HG03342 (cell line): ENCODE data around the gene LCN6.

Experiments
- ATAC-seq: cut with Tn5 transposase; IDR thresholded peaks from one replicate; pipeline ENCODE4 v1.9.1; 2021; ENCODE audit warnings: mild to moderate bottlenecking, moderate library complexity; ENCODE audit not compliant: unreplicated experiment

LCN6 gene

GRCh38 chr9:136726631-136727191 is 21.6 kb downstream of the LCN6 start:
- ATAC-seq: no peak

- no peak for ATAC-seq
Observed at GRCh38 chr9:136726118-136726517, 22.2 kb downstream of the LCN6 start.

GRCh38 chr9:136725612-136726011 is 22.7 kb downstream of the LCN6 start:
- no peak for ATAC-seq

GRCh38 chr9:136724772-136725171 is 23.6 kb downstream of the LCN6 start:
- no peak for ATAC-seq

GRCh38 chr9:136723989-136724388 is 24.3 kb downstream of the LCN6 start:
- ATAC-seq: no peak

GRCh38 chr9:136723362-136723976 is 24.9 kb downstream of the LCN6 start:
- ATAC-seq: no peak

- ATAC-seq: no peak
Observed at GRCh38 chr9:136722969-136723356, 25.4 kb downstream of the LCN6 start.

DNA sequence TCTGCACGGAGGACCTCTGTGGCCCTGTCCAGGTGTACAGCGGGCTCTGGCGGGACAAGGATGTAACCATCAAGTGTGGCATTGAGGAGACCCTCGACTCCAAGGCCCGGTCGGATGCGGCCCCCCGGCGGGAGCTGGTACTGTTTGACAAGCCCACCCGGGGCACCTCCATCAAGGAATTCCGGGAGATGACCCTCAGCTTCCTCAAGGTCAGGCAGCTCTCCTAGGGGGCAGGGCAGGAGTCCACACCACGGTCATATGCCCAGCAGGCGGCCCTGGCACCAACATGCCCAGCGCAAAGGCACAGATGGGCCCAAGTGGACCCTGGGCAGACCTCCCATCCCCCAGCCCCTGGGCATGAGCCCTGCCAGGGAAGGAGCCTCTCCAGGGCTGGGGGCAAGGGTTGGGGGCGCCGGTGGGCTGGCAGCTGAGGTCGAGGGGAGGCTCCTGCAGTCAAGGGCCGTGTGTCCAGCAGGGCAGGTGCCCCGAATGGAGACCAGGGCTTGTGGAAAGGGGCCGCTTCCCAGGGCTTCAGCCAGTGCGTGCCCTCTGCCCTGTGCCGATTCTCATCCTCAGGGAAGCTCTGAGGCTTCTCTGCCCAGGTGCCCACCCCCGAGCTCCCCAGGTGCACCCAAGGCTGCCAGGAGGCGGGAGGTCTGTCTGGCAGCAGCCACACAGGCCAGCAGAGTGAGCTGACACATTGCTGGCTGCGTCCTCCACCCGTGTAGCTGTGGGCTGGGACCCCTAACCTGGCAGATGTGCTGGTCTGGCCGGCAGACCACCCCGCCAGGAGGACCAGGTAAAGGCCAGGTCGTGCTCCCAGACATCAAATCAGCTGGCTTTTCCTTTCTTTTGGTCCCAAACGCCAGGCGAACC is 26.0 kb downstream of the LCN6 start:
- no peak for ATAC-seq

- ATAC-seq: no peak
Observed at GRCh38 chr9:136721339-136722092, 26.8 kb downstream of the LCN6 start.

GRCh38 chr9:136720898-136721338 is 27.4 kb downstream of the LCN6 start:
- ATAC-seq: no peak

- no peak for ATAC-seq
Observed at GRCh38 chr9:136720251-136720897, 28.0 kb downstream of the LCN6 start.

GRCh38 chr9:136719195-136719880 is 29.0 kb downstream of the LCN6 start:
- no peak for ATAC-seq

DNA sequence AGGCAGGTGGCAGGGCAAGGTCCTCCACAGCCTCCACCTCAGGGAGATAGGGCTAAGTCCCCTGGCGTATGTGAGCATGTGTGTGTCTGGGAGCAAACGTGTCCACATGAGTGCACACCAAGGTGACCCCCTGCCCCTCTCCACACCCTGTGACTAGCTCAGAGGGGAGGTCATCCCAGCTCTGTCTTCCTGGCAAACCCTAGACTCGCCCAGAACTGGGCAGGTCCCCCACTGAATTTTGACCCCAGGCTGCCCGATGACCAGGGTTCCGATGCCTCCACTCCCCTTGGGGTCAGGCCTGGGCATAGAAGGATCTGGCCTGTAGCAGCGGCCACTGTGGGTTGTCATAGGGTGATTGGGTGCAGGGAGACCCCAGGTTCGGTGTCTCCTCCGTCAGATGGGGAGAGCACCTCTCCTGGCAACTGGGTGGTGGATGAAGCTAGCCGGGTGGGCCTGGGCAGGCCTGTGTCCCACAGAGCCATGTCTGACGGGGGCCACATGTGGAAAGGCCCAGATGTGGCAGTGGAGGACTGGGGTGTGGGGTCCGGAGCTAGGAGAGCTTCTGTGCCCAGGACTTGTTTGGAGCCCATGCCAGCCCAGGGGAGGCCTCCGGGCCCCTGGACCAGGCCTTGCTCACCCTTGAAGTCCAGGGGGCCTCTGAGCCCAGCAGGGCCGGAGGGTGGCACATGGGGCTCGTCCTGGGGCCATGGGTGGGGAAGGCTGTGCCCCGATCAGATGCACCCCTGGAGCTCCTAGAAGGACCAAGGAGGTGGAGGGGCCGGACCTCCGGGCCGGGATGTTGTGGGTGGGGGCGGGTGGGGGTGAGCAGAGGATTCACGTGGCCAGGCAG is 29.8 kb downstream of the LCN6 start:
- no peak for ATAC-seq

DNA sequence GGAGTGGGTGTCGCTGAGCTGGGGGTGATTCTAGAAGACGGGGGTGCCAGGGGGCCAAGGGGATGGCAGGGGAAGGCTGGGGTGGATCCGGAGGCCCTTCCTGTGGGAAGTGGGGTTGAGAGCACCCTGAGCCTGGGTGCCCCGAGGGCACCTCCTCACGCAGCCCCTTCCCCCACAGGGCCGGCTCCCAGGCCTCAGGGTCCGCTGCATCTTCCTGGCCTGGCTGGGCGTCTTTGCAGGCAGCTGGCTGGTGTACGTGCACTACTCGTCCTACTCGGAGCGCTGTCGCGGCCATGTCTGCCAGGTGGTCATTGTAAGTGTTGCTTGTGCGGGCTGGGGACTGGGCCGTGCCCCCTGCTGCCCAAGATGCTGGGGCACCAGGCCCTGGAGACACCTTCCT is 30.9 kb downstream of the LCN6 start:
- ATAC-seq: no peak

DNA sequence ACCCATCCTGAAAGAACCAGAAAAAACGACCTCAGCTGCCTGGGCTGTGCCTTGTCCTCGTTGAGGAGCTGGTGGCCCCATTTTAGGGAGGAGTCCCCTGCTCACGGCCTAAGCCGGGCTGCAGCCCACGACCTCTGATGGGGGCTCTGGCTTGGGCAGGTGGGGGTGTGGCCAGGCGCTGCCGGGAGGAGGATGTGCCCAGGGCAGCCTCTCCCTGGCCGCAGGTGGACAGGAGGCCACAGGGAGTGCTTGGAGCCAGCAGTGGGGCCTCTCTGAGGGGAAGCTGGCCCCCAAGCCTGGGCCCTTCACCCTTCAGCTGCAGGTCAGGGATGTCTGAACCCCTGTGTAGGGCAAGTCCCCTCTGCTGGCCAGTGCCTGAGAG is 33.4 kb downstream of the LCN6 start:
- no peak for ATAC-seq

- ATAC-seq: no peak
Observed at GRCh38 chr9:136714096-136714892, 34.0 kb downstream of the LCN6 start.

DNA sequence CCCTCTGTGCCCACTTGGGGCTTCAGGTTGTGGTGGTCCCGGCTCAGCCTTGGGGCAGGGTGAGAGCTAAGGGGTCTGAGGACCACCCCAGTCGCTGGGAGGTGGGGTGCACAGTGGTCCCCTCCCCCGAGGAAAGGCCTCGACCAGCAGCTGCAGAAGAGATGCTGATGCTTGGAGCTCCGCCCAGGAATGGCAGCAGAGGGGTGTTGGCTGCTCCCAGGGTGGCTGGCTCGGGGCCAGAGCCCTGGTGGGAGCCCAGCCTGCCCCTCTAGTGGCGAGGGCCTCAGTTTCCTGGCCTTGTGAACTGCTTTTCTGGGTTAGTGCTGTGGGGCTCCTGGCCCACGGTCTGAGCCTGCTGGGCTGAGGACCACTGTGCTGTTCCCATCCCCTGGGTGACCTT is 34.8 kb downstream of the LCN6 start:
- no peak for ATAC-seq

DNA sequence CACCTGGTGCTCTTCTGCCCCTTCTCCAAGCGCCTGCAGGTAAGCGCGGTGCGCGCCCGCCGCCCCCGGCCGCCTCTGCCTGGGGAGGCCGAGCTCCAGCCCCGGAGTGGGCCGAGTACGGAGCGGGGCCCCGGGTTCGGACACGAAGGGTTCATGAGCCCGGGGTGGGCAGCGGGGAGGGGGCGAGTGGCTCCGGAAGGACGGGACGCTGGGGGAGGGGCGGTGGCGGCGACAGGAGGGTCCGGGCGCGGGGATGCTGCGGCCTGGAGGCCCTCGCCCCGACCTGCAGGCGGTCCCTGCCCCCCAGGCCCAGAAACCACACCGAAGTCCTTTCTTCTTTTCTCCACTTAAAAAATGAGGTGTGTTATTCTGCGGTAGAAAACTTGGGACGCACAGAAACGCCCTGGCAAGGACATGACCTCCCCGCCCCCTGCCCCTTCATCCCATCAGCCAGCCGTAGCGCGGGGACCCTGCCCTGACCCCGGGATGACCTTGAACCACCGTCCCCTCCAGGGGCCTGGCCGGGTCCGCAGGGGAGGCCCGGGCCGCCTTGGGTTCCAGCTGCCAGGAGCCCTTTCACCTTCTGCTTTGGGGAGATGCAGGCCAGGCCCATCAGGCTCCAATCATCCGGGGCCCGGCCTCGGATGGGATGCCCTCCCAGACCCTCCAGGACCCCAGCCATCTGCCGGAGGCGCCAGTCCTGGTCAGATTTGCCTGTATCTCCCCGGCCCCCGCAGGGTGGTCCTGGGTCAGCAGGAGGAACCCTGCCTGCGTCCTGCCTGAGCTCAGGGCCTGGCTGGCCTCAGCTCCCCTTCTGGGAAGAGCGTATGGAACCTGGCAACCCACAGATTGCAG is 35.4 kb downstream of the LCN6 start:
- no peak for ATAC-seq
